HCT116 (cell line): ENCODE results near the gene TMEM129. TPM values are rescaled to one million over a fixed set of nuclear protein-coding genes. Genes with fewer than 3 reads are reported as not detected.

Experiments
- ATAC-seq: fragments of 200-7000 bp; cut with Tn5 transposase; 2 replicates; pipeline ENCODE4 v1.9.1; 2020; ENCODE audit warnings: mild to moderate bottlenecking, moderate library complexity
- BruUV-seq: library from RNA; stranded (reverse); fragments of 400-500 nt; replicated peaks from 2 replicates; lab custom pipeline; 2021; lab: Mats Ljungman, UMichigan
- CTCF ChIA-PET: fragments of 300-600 bp; sonication (Branson Sonifier 250); formaldehyde crosslinking; loops from one replicate; lab custom pipeline; 2021; ENCODE audit warnings: antibody characterized with exemption; lab: Charles Lee
- POLR2A ChIA-PET: fragments of 300-600, 350-600 bp; sonication (Branson Sonifier 250); formaldehyde crosslinking; loops from one replicate; lab custom pipeline; 2021; ENCODE audit warnings: antibody characterized with exemption; lab: Charles Lee
- RAD21 ChIA-PET, 2 experiments: fragments of 300-600 bp; sonication (Branson Sonifier 250); formaldehyde crosslinking; loops; one replicate each; lab custom pipeline; 2023; ENCODE audit warnings: low total read pairs in 2 of 2; ENCODE audit not compliant: uncharacterized antibody in 2 of 2, unreplicated experiment in 2 of 2, low non-redundant PET in 1 of 2; lab: Charles Lee
- DNase-seq: peaks from one replicate; pipeline ENCODE4 v3.0.0-alpha.2; 2010; ENCODE audit warnings: low read depth, low spot score
- H2AFZ ChIP-seq: fragments of 200-600 bp; shearing (Covaris generic), sonication (generic); 2 replicates; pipeline ENCODE4 v1.6.1; 2017; ENCODE audit warnings: low read depth, mixed run types, mixed read lengths, antibody characterized with exemption, low read length; ENCODE audit not compliant: poor library complexity, severe bottlenecking
- H3K27ac ChIP-seq: 2 replicates; pipeline ENCODE4 v1.5.1; 2012; ENCODE audit warnings: low read depth, low read length
- H3K27me3 ChIP-seq: fragments of 200-600 bp; sonication (generic); 2 replicates; pipeline ENCODE4 v1.6.1; 2016; ENCODE audit warnings: mixed run types, low read length, mixed read lengths; ENCODE audit not compliant: insufficient read depth
- H3K36me3 ChIP-seq, 2 experiments: fragments of 200-500 bp in 1 of 2; fragments of 200-600 bp in 1 of 2; sonication (Bioruptor generic) in 1 of 2; sonication (generic) in 1 of 2; 2 replicates each; pipeline versions ENCODE4 v1.5.1 to v1.6.1; 2014 to 2016; ENCODE audit warnings: low read length in 2 of 2, inconsistent platforms in 1 of 2, mixed read lengths in 1 of 2, mixed run types in 1 of 2; ENCODE audit not compliant: insufficient read depth in 2 of 2, control insufficient read depth in 1 of 2
- H3K4me1 ChIP-seq, 2 experiments: fragments of 200-600 bp in 1 of 2; sonication (generic) in 1 of 2; 2 replicates each; pipeline versions ENCODE4 v1.5.1 to v1.6.1; 2012 to 2017; ENCODE audit warnings: low read length in 2 of 2, inconsistent platforms in 1 of 2, mild to moderate bottlenecking in 1 of 2, mixed read lengths in 1 of 2, mixed run types in 1 of 2, moderate library complexity in 1 of 2; ENCODE audit not compliant: insufficient read depth in 2 of 2, control insufficient read depth in 1 of 2
- H3K4me2 ChIP-seq: fragments of 200-600 bp; sonication (generic); 2 replicates; pipeline ENCODE4 v1.6.1; 2017; ENCODE audit warnings: mixed run types, low read length, mixed read lengths
- H3K4me3 ChIP-seq, 2 experiments: fragments of 200-600 bp in 1 of 2; sonication (generic) in 1 of 2; replicated peaks in 1 of 2; 2 replicates each; pipeline ENCODE4 v1.5.1; 2011 to 2016; ENCODE audit warnings: low read length in 2 of 2, control low read depth in 1 of 2, low read depth in 1 of 2, mild to moderate bottlenecking in 1 of 2, mixed read lengths in 1 of 2, mixed run types in 1 of 2
- H3K79me2 ChIP-seq: fragments of 200-600 bp; sonication (generic); 2 replicates; pipeline ENCODE4 v1.6.1; 2017; ENCODE audit warnings: mild to moderate bottlenecking, mixed run types, low read length, moderate library complexity, mixed read lengths; ENCODE audit not compliant: insufficient read depth
- H3K9ac ChIP-seq: fragments of 200-600 bp; sonication (generic); 2 replicates; pipeline ENCODE4 v1.6.1; 2016; ENCODE audit warnings: low read length, mixed read lengths
- H3K9me2 ChIP-seq: fragments of 200-600 bp; sonication (generic), shearing (Covaris generic); 2 replicates; pipeline ENCODE4 v1.6.1; 2017; ENCODE audit warnings: mixed run types, mild to moderate bottlenecking, moderate library complexity; ENCODE audit not compliant: insufficient read depth
- H3K9me3 ChIP-seq, 2 experiments: fragments of 200-500 bp in 1 of 2; fragments of 200-600 bp in 1 of 2; sonication (Bioruptor generic) in 1 of 2; sonication (generic) in 1 of 2; 2 replicates each; pipeline ENCODE4 v1.6.1; 2014 to 2017; ENCODE audit warnings: low read length in 2 of 2, mixed read lengths in 2 of 2, inconsistent platforms in 1 of 2, low read depth in 1 of 2, mild to moderate bottlenecking in 1 of 2, mixed run types in 1 of 2, moderate library complexity in 1 of 2; ENCODE audit not compliant: control insufficient read depth in 1 of 2, insufficient read depth in 1 of 2
- H4K20me1 ChIP-seq: fragments of 200-600 bp; sonication (generic), shearing (Covaris generic); 2 replicates; pipeline ENCODE4 v1.6.1; 2017; ENCODE audit warnings: mixed run types, mild to moderate bottlenecking, moderate library complexity; ENCODE audit not compliant: insufficient read depth
- ATF3 ChIP-seq: IDR thresholded peaks from 2 replicates; pipeline ENCODE4 v1.6.1; 2012
- CBX3 ChIP-seq: IDR thresholded peaks from 2 replicates; pipeline ENCODE4 v1.6.1; 2012; ENCODE audit warnings: low read depth
- CEBPB ChIP-seq: IDR thresholded peaks from 2 replicates; pipeline ENCODE4 v1.6.1; 2012; ENCODE audit warnings: low read depth
- EGR1 ChIP-seq: IDR thresholded peaks from 2 replicates; pipeline ENCODE4 v1.6.1; 2012; ENCODE audit warnings: low read depth
- EZH2phosphoT487 ChIP-seq: fragments of 200-600 bp; IDR thresholded peaks from 2 replicates; pipeline ENCODE4 v1.6.1; 2018; ENCODE audit warnings: antibody characterized with exemption, borderline replicate concordance
- YY1 ChIP-seq: IDR thresholded peaks from 2 replicates; pipeline ENCODE4 v1.6.1; 2011; ENCODE audit warnings: low read length, low read depth, moderate library complexity, mild to moderate bottlenecking; ENCODE audit not compliant: insufficient replicate concordance; ENCODE audit errors: extremely low read depth
- ZFX ChIP-seq: fragments of 450-650 bp; IDR thresholded peaks from 2 replicates; pipeline ENCODE4 v1.6.1; 2017
- intact Hi-C: fragments of 100-400 bp; cut with micrococcal nuclease; formaldehyde crosslinking; loops from 2 replicates; pipeline ENCODE4 v1.10.0; 2022
- total RNA-seq: library from RNA; stranded (reverse); gene quantifications from one replicate; pipeline ENCODE4 v1.2.1, GENCODE V29; 2021; ENCODE audit not compliant: unreplicated experiment

Gene TMEM129
- total RNA-seq, 1 experiment from 2014 or later = 29.4 TPM

GRCh38 chr4:1743551-1743950, 22.4 kb upstream of the TMEM129 start:
- H3K27me3 ChIP-seq = no peaks in the 10 kb centered on the region
- H3K36me3 ChIP-seq = peaks cover 6 to 37% of the 10 kb centered on the region in 2 experiments; a peak in 3 of 4 replicates
- ATAC-seq = no peak
- ChIA-PET POLR2A (no interaction called here), CTCF (interaction anchor here (2.5 kb wide), 1 partner anchor 66 kb away, joined by 13 read pairs; no protein-coding TSS in a partner anchor)
- no peak for TF ChIP-seq CBX3
- no peak for TF ChIP-seq EGR1
- TF ChIP-seq EZH2phosphoT487 = no peak
- no peak for TF ChIP-seq ATF3
- TF ChIP-seq, all 23 proteins: peak for 0
- intact Hi-C loops = no loop called here
- H3K27ac ChIP-seq = no peak overlapping the region
- H3K9ac ChIP-seq = no peak overlapping the region
- H3K4me1 ChIP-seq = peaks cover 0 to 16% of the 10 kb centered on the region in 2 experiments; a peak in 1 of 4 replicates
- BruUV-seq = no TSS peak
- H3K4me3 ChIP-seq = no peak overlapping the region
- no peaks in the 10 kb centered on the region for H3K9me2 ChIP-seq
- H2AFZ ChIP-seq = no peak overlapping the region
- H3K4me2 ChIP-seq = no peak overlapping the region
- no peaks in the 10 kb centered on the region for H4K20me1 ChIP-seq
- peaks cover under 1 to 2% of the 10 kb centered on the region in 2 experiments; a peak in 2 of 4 replicates for H3K9me3 ChIP-seq
- RAD21 ChIA-PET = no interaction called here
- no peaks in the 10 kb centered on the region; the same call in 1 of the 2 replicates for H3K79me2 ChIP-seq
- DNase-seq = no peak

GRCh38 chr4:1741208-1741607, 20.1 kb upstream of the TMEM129 start:
- H3K9me3 ChIP-seq = peaks cover 18 to 20% of the 10 kb centered on the region in 2 experiments; a peak in 2 of 4 replicates
- no peak overlapping the region for H3K4me3 ChIP-seq
- H2AFZ ChIP-seq = no peak overlapping the region
- no peak overlapping the region; the same call in 1 of the 2 replicates for H3K27ac ChIP-seq
- no peak overlapping the region for H3K9ac ChIP-seq
- no peak for ATAC-seq
- BruUV-seq = no TSS peak
- POLR2A ChIA-PET = no interaction called here
- no peaks in the 10 kb centered on the region for H4K20me1 ChIP-seq
- H3K79me2 ChIP-seq = no peaks in the 10 kb centered on the region; the same call in 1 of the 2 replicates
- H3K36me3 ChIP-seq = peaks cover 18 to 61% of the 10 kb centered on the region in 2 experiments
- no peak for TF ChIP-seq YY1
- TF ChIP-seq ZFX = no peak
- TF ChIP-seq CEBPB = no peak
- no peak for TF ChIP-seq ATF3
- no peak for TF ChIP-seq EZH2phosphoT487
- TF ChIP-seq, all 23 proteins: peak for 0
- no peak overlapping the region for H3K4me2 ChIP-seq
- RAD21 ChIA-PET = no interaction called here
- H3K4me1 ChIP-seq = peaks cover 0 to 10% of the 10 kb centered on the region in 2 experiments; a peak in 1 of 4 replicates
- H3K27me3 ChIP-seq = no peaks in the 10 kb centered on the region
- intact Hi-C loops = no loop called here
- CTCF ChIA-PET = no interaction called here
- no peaks in the 10 kb centered on the region for H3K9me2 ChIP-seq
- DNase-seq = no peak
